Kidney tubule cell (primary cell): ENCODE measurements around the gene MAB21L3.

Experiments used
- DNase-seq: peaks from one replicate; pipeline ENCODE4 v3.0.0-alpha.2; 2018; ENCODE audit warnings: low spot score

MAB21L3 gene

GRCh38 chr1:116111524-116112021 is 374 bp downstream of the MAB21L3 start:
- DNase-seq: peak; percentile 49

- peak; percentile 62 for DNase-seq
Measured at GRCh38 chr1:116112388-116113140, 1.4 kb downstream of the MAB21L3 start.

- no peak for DNase-seq
Measured at GRCh38 chr1:116113615-116114014, 2.4 kb downstream of the MAB21L3 start.

- DNase-seq: peak; percentile 99
Measured at GRCh38 chr1:116115476-116116439, 4.6 kb downstream of the MAB21L3 start.

- DNase-seq: no peak
Measured at GRCh38 chr1:116118471-116118870, 7.3 kb downstream of the MAB21L3 start.

GRCh38 chr1:116119876-116120275 is 8.7 kb downstream of the MAB21L3 start:
- DNase-seq: peak; percentile 96

- peak; percentile 97 for DNase-seq
Measured at GRCh38 chr1:116122955-116123757, 12.0 kb downstream of the MAB21L3 start.

GRCh38 chr1:116123837-116124533 is 12.8 kb downstream of the MAB21L3 start:
- DNase-seq: peak; percentile 33

GRCh38 chr1:116125758-116126157 is 14.6 kb downstream of the MAB21L3 start:
- no peak for DNase-seq

- no peak for DNase-seq
Measured at GRCh38 chr1:116126281-116126680, 15.1 kb downstream of the MAB21L3 start.

GRCh38 chr1:116127123-116127847 is 16.1 kb downstream of the MAB21L3 start:
- no peak for DNase-seq

GRCh38 chr1:116127848-116128540 is 16.8 kb downstream of the MAB21L3 start:
- DNase-seq: no peak

- no peak for DNase-seq
Measured at GRCh38 chr1:116128664-116129063, 17.5 kb downstream of the MAB21L3 start.

GRCh38 chr1:116129537-116129936 is 18.3 kb downstream of the MAB21L3 start:
- DNase-seq: no peak

GRCh38 chr1:116130356-116130755 is 19.2 kb downstream of the MAB21L3 start:
- no peak for DNase-seq

GRCh38 chr1:116131170-116131569 is 20.0 kb downstream of the MAB21L3 start:
- DNase-seq: no peak

GRCh38 chr1:116131866-116132605 is 20.8 kb downstream of the MAB21L3 start:
- peak; percentile 24 for DNase-seq

GRCh38 chr1:116133696-116134475 is 22.7 kb downstream of the MAB21L3 start:
- peak; percentile 13 for DNase-seq

- no peak for DNase-seq
Measured at GRCh38 chr1:116134476-116134773, 23.2 kb downstream of the MAB21L3 start.
